IMR-90 (cell line): ENCODE measurements around the gene RING1. TPM values are rescaled to one million over a fixed set of nuclear protein-coding genes. Genes with fewer than 3 reads are reported as not detected.

Experiments used
- ATAC-seq: fragments of 200-7000 bp; cut with Tn5 transposase; 2 replicates; pipeline ENCODE4 v1.9.1; 2020; ENCODE audit warnings: low read depth, mild to moderate bottlenecking, moderate library complexity
- BruUV-seq: library from RNA; stranded (reverse); fragments of 400-500 nt; replicated peaks from 2 replicates; lab custom pipeline; 2021; lab: Mats Ljungman, UMichigan
- CTCF ChIA-PET: fragments of 300-600 bp; formaldehyde crosslinking; extraction: SDS; loops from one replicate; lab custom pipeline; 2021; ENCODE audit warnings: antibody characterized with exemption; lab: Yijun Ruan, JAX
- POLR2A ChIA-PET: fragments of 300-600 bp; sonication (Branson Sonifier 250); formaldehyde crosslinking; loops from one replicate; lab custom pipeline; 2022; ENCODE audit warnings: antibody characterized with exemption; ENCODE audit not compliant: unreplicated experiment; lab: Charles Lee
- DNase-seq: peaks from one replicate; pipeline ENCODE4 v3.0.0; 2013
- H2AFZ ChIP-seq: replicated peaks from 2 replicates; pipeline ENCODE3; 2013; ENCODE audit warnings: low read length, mild to moderate bottlenecking; ENCODE audit not compliant: poor library complexity
- H2AK5ac ChIP-seq: 2 replicates; pipeline ENCODE4 v1.6.1; 2013; ENCODE audit warnings: low read depth, low read length, inconsistent platforms
- H2AK9ac ChIP-seq: replicated peaks from 2 replicates; pipeline ENCODE3; 2013; ENCODE audit warnings: mild to moderate bottlenecking, low read depth, low read length, moderate library complexity; ENCODE audit not compliant: poor library complexity
- H2BK120ac ChIP-seq: 2 replicates; pipeline ENCODE4 v1.6.1; 2013; ENCODE audit warnings: low read depth, low read length, inconsistent platforms
- H2BK15ac ChIP-seq: 3 replicates; pipeline ENCODE4 v1.6.1; 2013; ENCODE audit warnings: low read depth, low read length, inconsistent platforms
- H2BK20ac ChIP-seq: 2 replicates; pipeline ENCODE4 v1.6.1; 2013; ENCODE audit warnings: low read depth, mild to moderate bottlenecking, inconsistent platforms, low read length, moderate library complexity
- H2BK5ac ChIP-seq: 2 replicates; pipeline ENCODE4 v1.6.1; 2013; ENCODE audit warnings: mild to moderate bottlenecking, low read depth, low read length, inconsistent platforms; ENCODE audit not compliant: poor library complexity, severe bottlenecking
- H3K14ac ChIP-seq: replicated peaks from 2 replicates; pipeline ENCODE4 v1.6.1; 2013; ENCODE audit warnings: low read depth, low read length, inconsistent platforms
- H3K18ac ChIP-seq: 2 replicates; pipeline ENCODE4 v1.6.1; 2013; ENCODE audit warnings: low read depth, low read length, control low read depth
- H3K23ac ChIP-seq: 2 replicates; pipeline ENCODE4 v1.6.1; 2013; ENCODE audit warnings: low read depth, low read length, inconsistent platforms
- H3K27ac ChIP-seq: 2 replicates; pipeline ENCODE4 v1.5.1; 2013; ENCODE audit warnings: mild to moderate bottlenecking, control low read depth, low read length; ENCODE audit not compliant: insufficient read depth
- H3K27me3 ChIP-seq: 2 replicates; pipeline ENCODE4 v1.6.1; 2013; ENCODE audit warnings: low read length; ENCODE audit not compliant: control insufficient read depth, insufficient read depth
- H3K36me3 ChIP-seq: 2 replicates; pipeline ENCODE4 v1.6.1; 2013; ENCODE audit warnings: low read length, mixed read lengths; ENCODE audit not compliant: control insufficient read depth, insufficient read depth
- H3K4ac ChIP-seq: 2 replicates; pipeline ENCODE4 v1.6.1; 2013; ENCODE audit warnings: low read depth, low read length, inconsistent platforms
- H3K4me1 ChIP-seq: 2 replicates; pipeline ENCODE4 v1.6.1; 2013; ENCODE audit warnings: low read length, mixed read lengths; ENCODE audit not compliant: control insufficient read depth, insufficient read depth
- H3K4me2 ChIP-seq: 2 replicates; pipeline ENCODE4 v1.6.1; 2013; ENCODE audit warnings: low read depth, mild to moderate bottlenecking, control low read depth, low read length, moderate library complexity
- H3K4me3 ChIP-seq: 2 replicates; pipeline ENCODE4 v1.5.1; 2013; ENCODE audit warnings: low read depth, mild to moderate bottlenecking, control low read depth, low read length, moderate library complexity; ENCODE audit not compliant: insufficient read depth
- H3K56ac ChIP-seq: 2 replicates; pipeline ENCODE4 v1.6.1; 2013; ENCODE audit warnings: low read length, inconsistent platforms; ENCODE audit not compliant: insufficient read depth; ENCODE audit errors: extremely low read depth
- H3K79me1 ChIP-seq, 2 experiments: 2 replicates each; pipeline ENCODE4 v1.6.1; 2013; ENCODE audit warnings: low read length in 2 of 2, inconsistent platforms in 1 of 2, low read depth in 1 of 2
- H3K9ac ChIP-seq: 2 replicates; pipeline ENCODE4 v1.6.1; 2013; ENCODE audit warnings: low read depth, low read length, control low read depth
- H3K9me1 ChIP-seq: 2 replicates; pipeline ENCODE4 v1.6.1; 2013; ENCODE audit warnings: low read length, inconsistent platforms; ENCODE audit not compliant: insufficient read depth
- H3K9me3 ChIP-seq: 2 replicates; pipeline ENCODE4 v1.6.1; 2013; ENCODE audit warnings: low read length; ENCODE audit not compliant: control insufficient read depth, insufficient read depth
- H4K20me1 ChIP-seq: 2 replicates; pipeline ENCODE4 v1.6.1; 2013; ENCODE audit warnings: low read length, inconsistent platforms; ENCODE audit not compliant: insufficient read depth
- H4K5ac ChIP-seq: 2 replicates; pipeline ENCODE4 v1.6.1; 2013; ENCODE audit warnings: mild to moderate bottlenecking, low read depth, low read length, control low read depth
- H4K8ac ChIP-seq, 2 experiments: 2 replicates each; pipeline ENCODE4 v1.6.1; 2013; ENCODE audit warnings: low read depth in 2 of 2, low read length in 2 of 2, control low read depth in 1 of 2, inconsistent platforms in 1 of 2
- H4K91ac ChIP-seq: 2 replicates; pipeline ENCODE4 v1.6.1; 2013; ENCODE audit warnings: low read depth, low read length, inconsistent platforms; ENCODE audit not compliant: insufficient read depth
- BHLHE40 ChIP-seq: fragments of 150-350 bp; IDR thresholded peaks from 2 replicates; pipeline ENCODE4 v1.6.1; 2016; ENCODE audit warnings: mild to moderate bottlenecking, low read depth, low read length
- MAZ ChIP-seq: IDR thresholded peaks from 2 replicates; pipeline ENCODE4 v1.6.1; 2012; ENCODE audit warnings: low read depth, mild to moderate bottlenecking, low read length, improper control_type of control experiment, moderate library complexity, borderline replicate concordance
- NFE2L2 ChIP-seq: fragments of 150-350 bp; IDR thresholded peaks from 2 replicates; pipeline ENCODE4 v1.6.1; 2016; ENCODE audit warnings: low read depth, mild to moderate bottlenecking, low read length
- WGBS, 2 experiments: methylation state at CpG; one replicate each; pipeline versions ENCODE4 v1.1.5 to v1.1.7; 2013; ENCODE audit warnings: missing lambda C conversion rate in 2 of 2; ENCODE audit not compliant: insufficient read length in 1 of 2; ENCODE audit errors: extremely low coverage in 2 of 2; 5-methylcytosine and 5-hydroxymethylcytosine counted together
- dilution Hi-C: fragments of 300-500 bp; cut with HindIII; formaldehyde crosslinking; loops from one replicate; pipeline ENCODE4 v1.14.3; 2018; ENCODE audit warnings: low sequenced_read_pairs; ENCODE audit not compliant: unreplicated experiment
- in situ Hi-C: fragments of 300-500 bp; cut with MboI; formaldehyde crosslinking; loops from 3 replicates; pipeline ENCODE4 v1.14.3; 2019; ENCODE audit warnings: low sequenced_read_pairs, inconsistent platforms, mixed read lengths
- intact Hi-C: fragments of 100-400 bp; cut with micrococcal nuclease; formaldehyde crosslinking; loops from 2 replicates; pipeline ENCODE4 v1.10.0; 2022
- polyA plus RNA-seq, 3 experiments: library from polyadenylated mRNA; depleted of rRNA; stranded (reverse); fragments of >200 nt; gene quantifications; 2 replicates each; pipeline ENCODE4 v1.2.3, GENCODE V29; 2012; ENCODE audit warnings: low replicate concordance in 1 of 3
- total RNA-seq: library from RNA; depleted of rRNA; stranded (reverse); fragments of >200 nt; gene quantifications from 2 replicates; pipeline ENCODE4 v1.2.3, GENCODE V29; 2012
- TF ChIP-seq, protein P1 (sequence below): fragments of 150-350 bp; IDR thresholded peaks from 2 replicates; pipeline ENCODE4 v1.6.1; 2017; ENCODE audit warnings: mild to moderate bottlenecking, antibody characterized with exemption, low read length, low read depth

The RING1 gene
- total and polyA plus RNA-seq, 2 of the 4 experiments (the other 2 are of a cell fraction), result 14.9 to 40.8 TPM

DNA sequence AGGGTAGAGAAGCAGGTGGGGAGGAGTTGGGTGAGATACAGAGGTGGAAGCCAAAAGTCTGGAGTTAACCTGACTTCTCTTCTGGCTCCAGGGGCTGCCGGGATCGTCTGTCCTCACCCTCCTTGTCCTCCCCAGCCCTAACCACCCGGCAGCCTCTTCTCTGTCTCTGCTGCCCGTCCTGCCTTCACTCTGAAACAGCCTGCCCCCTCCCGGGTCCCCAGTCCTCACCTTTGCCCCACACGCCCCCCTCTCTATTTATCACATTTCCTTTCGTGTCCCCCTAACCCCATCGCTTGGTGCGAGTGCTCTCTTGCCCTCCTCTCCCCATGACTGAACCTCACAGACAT, 5.7 kb downstream of the RING1 start:
- peak overlapping the region; percentile 72 for H4K5ac ChIP-seq
- H3K14ac ChIP-seq, result peak overlapping the region; percentile 67; the same call in 1 of the 2 replicates
- H3K9me1 ChIP-seq, result no peaks in the 10 kb centered on the region
- BruUV-seq, result no TSS peak
- WGBS, 2 experiments, result 0% methylated on average over 4 of the region's 9 CpGs; no CpG with 5 or more reads in 1 of the 2 experiments
- intact Hi-C loops, result no loop called here
- H4K20me1 ChIP-seq, result no peaks in the 10 kb centered on the region
- no peak overlapping the region for H2BK15ac ChIP-seq
- no peak overlapping the region; the same call in 1 of the 2 replicates for H3K27ac ChIP-seq
- peak overlapping the region; percentile 67 for H3K4ac ChIP-seq
- ChIA-PET CTCF (no interaction called here), POLR2A (no interaction called here)
- H3K36me3 ChIP-seq, result peaks cover 20% of the 10 kb centered on the region
- dilution Hi-C loops, result no loop called here
- H4K8ac ChIP-seq, result peak overlapping the region; percentile 70 to 85; a peak in 3 of 4 replicates
- H3K9ac ChIP-seq, result peak overlapping the region; percentile 72
- no peak overlapping the region for H2BK5ac ChIP-seq
- H3K4me3 ChIP-seq, result peak overlapping the region; percentile 59
- ATAC-seq, result peak; percentile 9; the same call in 1 of the 2 replicates
- no peak overlapping the region for H2BK20ac ChIP-seq
- no peak for DNase-seq
- H3K18ac ChIP-seq, result peak overlapping the region; percentile 46
- H2AK9ac ChIP-seq, result peak overlapping the region; percentile 89
- peak overlapping the region; percentile 82 for H3K23ac ChIP-seq
- peak overlapping the region; percentile 92 for H2AFZ ChIP-seq
- in situ Hi-C loops, result no loop called here
- H3K4me2 ChIP-seq, result peak overlapping the region; percentile 94
- 0 out of 2 replicates have a peak overlapping the region, but pooled peaks have one; percentile 33 for H2BK120ac ChIP-seq
- H3K56ac ChIP-seq, result no peak overlapping the region
- peaks cover 2% of the 10 kb centered on the region; the same call in 1 of the 2 replicates for H3K4me1 ChIP-seq
- peaks cover 19% of the 10 kb centered on the region for H3K27me3 ChIP-seq
- TF ChIP-seq MAZ (no peak), BHLHE40 (no peak), NFE2L2 (no peak)
- TF ChIP-seq, protein P1, sequence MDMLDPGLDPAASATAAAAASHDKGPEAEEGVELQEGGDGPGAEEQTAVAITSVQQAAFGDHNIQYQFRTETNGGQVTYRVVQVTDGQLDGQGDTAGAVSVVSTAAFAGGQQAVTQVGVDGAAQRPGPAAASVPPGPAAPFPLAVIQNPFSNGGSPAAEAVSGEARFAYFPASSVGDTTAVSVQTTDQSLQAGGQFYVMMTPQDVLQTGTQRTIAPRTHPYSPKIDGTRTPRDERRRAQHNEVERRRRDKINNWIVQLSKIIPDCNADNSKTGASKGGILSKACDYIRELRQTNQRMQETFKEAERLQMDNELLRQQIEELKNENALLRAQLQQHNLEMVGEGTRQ, result no peak
- H2AK5ac ChIP-seq, result no peak overlapping the region; the same call in 1 of the 2 replicates
- H4K91ac ChIP-seq, result peak overlapping the region; percentile 53; the same call in 1 of the 2 replicates
- no peaks in the 10 kb centered on the region for H3K9me3 ChIP-seq
- peaks cover 7 to 15% of the 10 kb centered on the region in 2 experiments for H3K79me1 ChIP-seq
